Aorta (tissue), 5 donors: ENCODE measurements around the gene LDHAL6B. TPM values are rescaled to one million over a fixed set of nuclear protein-coding genes. Genes with fewer than 3 reads are reported as not detected.

Source experiments
- ATAC-seq: fragments of 200-7000 bp; cut with Tn5 transposase; one replicate; pipeline ENCODE4 v1.9.1; 2022; ENCODE audit warnings: moderate library complexity; ENCODE audit not compliant: low FRiP score
- DNase-seq, 2 donors: peaks; one replicate each; pipeline ENCODE4 v3.0.0-alpha.2; 2020
- H3K27ac ChIP-seq, 2 donors: one replicate each; pipeline ENCODE4 v1.5.1; 2013; ENCODE audit warnings: low read length in 2 of 2, mild to moderate bottlenecking in 2 of 2, moderate library complexity in 2 of 2, control low read depth in 1 of 2, inconsistent platforms in 1 of 2, low read depth in 1 of 2
- H3K27me3 ChIP-seq, 2 donors: one replicate each; pipeline ENCODE4 v1.6.1; 2013; ENCODE audit warnings: control low read depth in 1 of 2, low read length in 1 of 2, mild to moderate bottlenecking in 1 of 2, moderate library complexity in 1 of 2; ENCODE audit not compliant: insufficient read depth in 2 of 2, control insufficient read depth in 1 of 2
- H3K36me3 ChIP-seq, 2 donors: one replicate each; pipeline ENCODE4 v1.6.1; 2013; ENCODE audit warnings: control low read depth in 1 of 2, low read length in 1 of 2, mild to moderate bottlenecking in 1 of 2; ENCODE audit not compliant: insufficient read depth in 2 of 2, control insufficient read depth in 1 of 2
- H3K4me1 ChIP-seq, 2 donors: one replicate each; pipeline ENCODE4 v1.6.1; 2013; ENCODE audit warnings: low read length in 2 of 2, control low read depth in 1 of 2, mild to moderate bottlenecking in 1 of 2, moderate library complexity in 1 of 2; ENCODE audit not compliant: insufficient read depth in 2 of 2, control insufficient read depth in 1 of 2
- H3K4me3 ChIP-seq, 2 donors: one replicate each; pipeline ENCODE4 v1.5.1; 2013; ENCODE audit warnings: low read length in 2 of 2, control low read depth in 1 of 2, mild to moderate bottlenecking in 1 of 2
- H3K9me3 ChIP-seq: one replicate; pipeline ENCODE4 v1.6.1; 2013; ENCODE audit warnings: mild to moderate bottlenecking, low read length; ENCODE audit not compliant: control insufficient read depth
- WGBS, 2 donors: extraction: QIAGEN DNeasy Blood & Tissue Kit; methylation state at CpG; one replicate each; pipeline ENCODE4 v1.1.7; 2013; 5-methylcytosine and 5-hydroxymethylcytosine counted together
- intact Hi-C, 2 donors: fragments of 100-400 bp; cut with DNase I; formaldehyde crosslinking; loops; one replicate each; pipeline versions ENCODE4 v1.14.2 to v1.15.0; 2022
- polyA plus RNA-seq, 2 donors: library from polyadenylated mRNA; stranded (reverse); fragments of 200-250 nt; gene quantifications; one replicate each; pipeline ENCODE4 v1.2.3, GENCODE V29; 2013
- total RNA-seq, 2 donors: library from RNA; stranded (reverse); fragmentation: NEBNext Ultra II Directional; extraction: Animal tissue kit (Norgen Biotek cat#: 25700); gene quantifications; one replicate each; pipeline ENCODE4 v1.2.1, GENCODE V29; 2021
- donor health status: healthy with polysubstance abuse.
- donor health status: Bipolar disorder and iron deficiency.
- donor health status: DM: no; HTN: no; CAD: no.
- donor health status: DM: no; HTN: no; CAD: no.
- donor health status: DM: yes; HTN: yes; CAD: no.

The LDHAL6B gene
- total and polyA plus RNA-seq, 4 donors: not detected

DNA sequence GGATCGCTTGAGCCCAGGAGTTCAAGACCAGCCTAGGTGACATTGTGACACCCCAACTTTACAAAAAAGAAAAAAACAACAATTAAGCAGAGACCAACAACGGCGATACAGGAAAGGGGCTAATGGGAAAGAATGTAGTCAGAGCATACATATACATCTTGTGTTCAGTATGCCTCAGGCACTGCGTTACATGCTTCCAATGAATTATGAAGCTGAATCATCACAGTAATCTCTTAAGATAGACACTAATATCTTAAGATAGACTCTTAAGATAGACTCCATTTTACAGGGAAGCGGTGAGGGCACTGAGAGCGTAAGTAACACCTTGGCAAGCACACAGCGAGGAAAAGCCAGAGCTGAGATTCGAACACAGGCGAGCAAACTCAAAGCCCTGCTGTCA, 6.1 kb upstream of the LDHAL6B start:
- intact Hi-C loops: no loop called here
- no peak for ATAC-seq
- Histone ChIP-seq H3K36me3 (peaks cover 3 to 5% of the 10 kb centered on the region in 2 donors), H3K27me3 (no peaks in the 10 kb centered on the region), H3K4me3 (no peak overlapping the region), H3K27ac (no peak overlapping the region), H3K9me3 (no peaks in the 10 kb centered on the region), H3K4me1 (no peaks in the 10 kb centered on the region)
- 92 to 94% methylated on average over 9 of the region's 9 CpGs for WGBS, 2 donors
- DNase-seq: no peak

DNA sequence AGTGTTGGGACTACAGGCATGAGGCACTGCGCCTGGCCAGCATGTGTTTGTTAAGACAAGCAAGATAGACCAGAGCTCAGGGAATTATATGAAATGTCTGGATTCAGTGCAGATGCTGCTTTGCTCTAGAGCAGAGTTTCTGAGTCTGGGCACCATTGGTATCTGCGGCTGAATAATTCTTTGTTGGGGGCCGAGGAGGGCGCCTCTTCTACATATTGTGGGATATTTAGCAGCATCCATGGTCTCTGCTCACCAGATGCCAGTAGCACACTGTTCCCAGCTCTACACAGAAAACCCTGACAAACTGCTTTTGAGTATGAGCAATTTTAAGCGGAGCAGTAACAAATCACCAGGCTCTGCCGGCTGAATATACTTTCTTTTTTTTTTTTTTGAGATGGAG, 3.6 kb upstream of the LDHAL6B start:
- Histone ChIP-seq H3K4me3 (no peak overlapping the region), H3K9me3 (no peaks in the 10 kb centered on the region), H3K27me3 (no peaks in the 10 kb centered on the region), H3K4me1 (no peaks in the 10 kb centered on the region), H3K27ac (no peak overlapping the region), H3K36me3 (peaks cover 6 to 8% of the 10 kb centered on the region in 2 donors)
- intact Hi-C loops: no loop called here
- 87 to 88% methylated on average over 6 of the region's 6 CpGs for WGBS, 2 donors
- DNase-seq (no peak), ATAC-seq (no peak)

DNA sequence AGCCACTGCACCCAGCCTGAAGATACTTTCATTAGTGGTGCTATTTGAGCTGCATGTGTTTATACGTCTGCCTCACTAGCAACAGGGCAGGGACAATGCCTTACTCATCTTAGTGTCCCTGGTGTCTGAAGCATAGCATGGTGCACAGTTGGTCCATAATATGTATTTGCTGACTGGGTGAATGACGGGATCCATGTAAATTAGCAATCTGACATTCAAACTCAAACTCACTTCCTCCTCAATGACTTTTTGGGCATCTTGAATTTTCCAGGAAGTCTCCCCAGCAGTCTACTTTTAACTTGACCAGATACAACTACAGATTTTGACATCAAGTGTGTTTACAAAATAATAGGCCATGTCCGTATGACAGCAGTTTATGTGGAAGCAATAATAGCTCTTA, 3.0 kb upstream of the LDHAL6B start:
- Histone ChIP-seq H3K4me3 (no peak overlapping the region), H3K9me3 (no peaks in the 10 kb centered on the region), H3K27ac (no peak overlapping the region), H3K27me3 (no peaks in the 10 kb centered on the region), H3K4me1 (no peaks in the 10 kb centered on the region), H3K36me3 (peaks cover 6 to 10% of the 10 kb centered on the region in 2 donors)
- intact Hi-C loops: no loop called here
- 78 to 81% methylated on average over 3 of the region's 3 CpGs for WGBS, 2 donors
- DNase-seq: no peak
- no peak for ATAC-seq

DNA sequence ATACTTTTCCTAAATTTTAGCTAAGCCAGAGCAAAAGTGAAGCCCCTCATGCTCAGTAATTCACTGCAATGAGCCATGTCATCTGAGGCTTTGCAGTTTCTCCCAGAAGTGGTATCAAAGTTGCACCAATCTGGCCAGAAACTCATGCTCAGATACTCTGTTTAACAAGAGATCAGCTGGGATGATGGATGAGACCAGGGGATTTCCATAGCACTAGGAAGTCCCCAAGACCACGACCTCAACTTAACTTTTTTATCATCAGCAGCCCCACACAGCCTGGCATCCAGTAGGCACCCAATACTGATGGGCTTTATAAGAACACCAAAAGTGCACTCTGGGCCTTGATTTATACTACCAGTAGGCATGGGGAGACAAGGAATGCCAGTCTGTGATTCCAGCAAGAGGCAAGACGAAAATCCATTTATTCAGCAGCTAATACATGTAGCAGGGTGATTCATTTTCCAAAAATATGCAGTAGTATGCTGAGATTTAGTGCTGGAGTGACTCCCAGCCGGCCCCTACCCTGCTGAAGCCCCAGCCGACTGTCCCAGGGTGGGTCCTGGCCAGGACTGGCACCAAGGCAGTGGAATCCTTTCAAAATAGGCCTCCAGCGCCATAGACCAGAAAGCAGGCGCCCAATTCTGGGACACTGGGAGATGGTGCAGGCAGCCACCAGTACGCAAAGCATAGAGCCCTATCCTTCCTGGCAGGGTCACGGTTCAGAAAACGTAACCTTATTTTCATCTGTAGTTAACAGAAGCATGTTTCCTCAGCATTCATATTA, 612 bp upstream of the LDHAL6B start:
- peaks cover 7 to 10% of the 10 kb centered on the region in 2 donors for H3K36me3 ChIP-seq
- no peak for DNase-seq
- H3K27me3 ChIP-seq: no peaks in the 10 kb centered on the region
- WGBS, 2 donors: 74 to 81% methylated on average over 9 of the region's 9 CpGs
- H3K9me3 ChIP-seq: no peaks in the 10 kb centered on the region
- intact Hi-C loops: no loop called here
- H3K4me1 ChIP-seq: no peaks in the 10 kb centered on the region
- H3K4me3 ChIP-seq: no peak overlapping the region
- ATAC-seq: no peak
- no peak overlapping the region for H3K27ac ChIP-seq

DNA sequence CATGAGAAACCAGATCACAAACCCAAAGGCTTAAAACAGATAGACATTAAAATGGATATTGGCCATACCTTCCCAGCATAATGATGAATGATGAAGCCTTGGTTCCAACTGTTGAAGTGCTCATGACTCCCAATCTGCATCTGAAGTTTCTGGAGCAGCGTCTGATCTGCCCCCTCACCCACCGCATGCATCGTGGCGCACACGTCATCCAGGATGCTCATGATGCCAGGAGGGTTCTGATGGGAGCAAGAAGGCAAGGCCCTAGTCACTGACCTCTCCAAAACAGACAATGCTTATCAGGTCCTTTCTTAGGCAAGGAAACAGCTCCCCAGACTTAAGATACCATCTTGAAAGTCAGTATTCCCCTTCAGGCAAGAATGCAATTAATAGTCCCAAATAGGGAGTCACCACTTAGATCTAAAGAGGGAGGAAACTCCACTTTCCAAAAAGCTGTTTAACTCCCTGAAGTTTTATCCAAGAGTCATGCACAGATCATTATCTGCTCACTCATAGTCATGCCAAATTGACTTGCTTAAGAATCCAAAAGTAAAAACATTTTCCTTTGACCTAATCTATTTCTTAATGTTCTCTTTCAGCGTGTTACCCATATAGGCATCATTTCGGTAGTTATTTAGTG, 2.1 kb downstream of the LDHAL6B start:
- Histone ChIP-seq H3K36me3 (peaks cover 6 to 9% of the 10 kb centered on the region in 2 donors), H3K4me3 (no peak overlapping the region), H3K27ac (no peak overlapping the region), H3K9me3 (no peaks in the 10 kb centered on the region), H3K4me1 (no peaks in the 10 kb centered on the region), H3K27me3 (no peaks in the 10 kb centered on the region)
- no peak for DNase-seq
- ATAC-seq: no peak
- WGBS, 2 donors: 93 to 94% methylated on average over 7 of the region's 7 CpGs
- intact Hi-C loops: no loop called here

DNA sequence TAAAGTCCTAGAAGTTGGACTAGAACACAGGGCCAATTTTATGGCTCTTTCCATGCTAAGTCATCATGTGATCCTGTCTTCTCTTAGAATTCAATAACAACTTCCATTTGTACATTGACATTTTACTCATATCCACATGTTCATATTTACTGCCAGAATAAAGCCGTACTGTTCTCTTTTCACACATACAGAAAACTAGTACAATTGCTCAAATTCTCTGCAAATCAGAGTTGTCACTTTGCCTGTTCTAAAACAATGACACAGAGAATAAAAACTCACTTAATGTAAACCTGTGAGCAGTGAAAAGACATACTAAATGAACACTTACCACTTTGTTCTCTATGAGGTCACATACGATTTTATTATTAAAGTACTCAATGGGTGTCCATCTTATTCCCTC, 3.5 kb downstream of the LDHAL6B start:
- Histone ChIP-seq H3K4me3 (no peak overlapping the region), H3K4me1 (no peaks in the 10 kb centered on the region), H3K27ac (no peak overlapping the region), H3K36me3 (peaks cover 8 to 11% of the 10 kb centered on the region in 2 donors), H3K27me3 (no peaks in the 10 kb centered on the region), H3K9me3 (no peaks in the 10 kb centered on the region)
- intact Hi-C loops: no loop called here
- 91 to 93% methylated on average over 2 of the region's 2 CpGs for WGBS, 2 donors
- no peak for ATAC-seq
- no peak for DNase-seq

DNA sequence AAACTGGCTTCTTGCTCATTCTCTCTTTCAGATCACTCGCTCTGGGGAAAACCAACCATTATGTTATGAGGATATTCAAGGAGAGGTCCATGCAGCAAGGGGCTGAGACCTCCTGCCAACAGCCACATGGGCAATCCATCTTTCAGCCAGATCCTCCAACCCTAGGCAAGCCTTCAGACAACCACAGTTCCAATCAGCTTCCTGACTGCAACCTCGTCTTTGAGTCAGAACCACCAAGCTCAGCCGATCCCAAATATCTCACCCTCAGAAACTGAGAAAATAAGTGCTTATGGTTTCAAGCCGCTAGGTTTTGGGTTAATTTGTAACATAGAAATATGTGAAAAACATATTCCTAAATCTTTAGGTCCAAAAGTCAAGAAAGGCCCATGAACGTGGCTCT, 10.3 kb downstream of the LDHAL6B start:
- H3K36me3 ChIP-seq: peaks cover 3 to 8% of the 10 kb centered on the region in 2 donors

DNA sequence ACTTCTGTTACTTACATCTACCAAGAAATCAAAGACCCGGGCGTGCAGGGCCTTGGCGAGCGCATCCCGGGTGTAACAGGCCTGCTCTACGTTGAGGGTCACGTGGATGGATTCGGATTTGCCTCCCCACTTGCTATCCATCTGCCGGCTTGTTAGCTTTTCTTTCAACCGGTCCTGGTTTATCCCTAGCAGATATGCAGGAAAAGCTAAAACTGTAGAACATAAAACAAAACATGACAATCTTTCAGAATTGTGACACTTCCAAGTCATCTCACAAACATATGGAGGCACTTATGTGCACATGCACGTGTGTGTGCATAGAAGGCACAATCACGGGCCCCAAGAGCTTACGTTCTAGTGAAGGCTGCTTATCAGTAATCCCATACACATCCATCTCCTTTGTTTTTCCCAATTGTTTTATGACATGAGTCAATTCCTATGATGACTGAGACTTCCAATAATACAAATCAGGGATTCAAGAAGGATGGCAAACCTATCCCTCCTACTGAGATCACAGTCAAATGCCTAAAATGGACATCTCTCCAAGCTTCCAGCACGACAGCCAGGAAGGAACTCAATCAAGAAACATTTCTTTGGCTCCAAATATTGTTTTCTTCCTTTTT, 11.3 kb downstream of the LDHAL6B start:
- no peaks in the 10 kb centered on the region for H3K9me3 ChIP-seq
- H3K4me1 ChIP-seq: peaks cover 0 to 3% of the 10 kb centered on the region in 2 donors
- H3K4me3 ChIP-seq: no peak overlapping the region
- ATAC-seq (no peak), DNase-seq (no peak)
- no peak overlapping the region for H3K27ac ChIP-seq
- intact Hi-C loops: no loop called here
- 89 to 90% methylated on average over 14 of the region's 14 CpGs for WGBS, 2 donors
- peaks cover 3 to 8% of the 10 kb centered on the region in 2 donors for H3K36me3 ChIP-seq
- no peaks in the 10 kb centered on the region for H3K27me3 ChIP-seq

More for the DNA sequence above, 10.3 kb downstream of the LDHAL6B start:
- H3K27me3 ChIP-seq: no peaks in the 10 kb centered on the region
- intact Hi-C loops: no loop called here
- H3K4me1 ChIP-seq: no peaks in the 10 kb centered on the region
- no peaks in the 10 kb centered on the region for H3K9me3 ChIP-seq
- 92% methylated on average over 5 of the region's 5 CpGs for WGBS, 2 donors
- DNase-seq (no peak), ATAC-seq (no peak)
- H3K4me3 ChIP-seq: no peak overlapping the region
- no peak overlapping the region for H3K27ac ChIP-seq
